HG03159 (cell line): ENCODE measurements around the gene ARHGEF28.

ENCODE experiments used
- ATAC-seq: cut with Tn5 transposase; IDR thresholded peaks from one replicate; pipeline ENCODE4 v1.9.1; 2021; ENCODE audit warnings: mild to moderate bottlenecking, moderate library complexity; ENCODE audit not compliant: unreplicated experiment

The ARHGEF28 gene

GRCh38 chr5:73954381-73954780 lies 328.4 kb downstream of the ARHGEF28 start:
- no peak for ATAC-seq

DNA sequence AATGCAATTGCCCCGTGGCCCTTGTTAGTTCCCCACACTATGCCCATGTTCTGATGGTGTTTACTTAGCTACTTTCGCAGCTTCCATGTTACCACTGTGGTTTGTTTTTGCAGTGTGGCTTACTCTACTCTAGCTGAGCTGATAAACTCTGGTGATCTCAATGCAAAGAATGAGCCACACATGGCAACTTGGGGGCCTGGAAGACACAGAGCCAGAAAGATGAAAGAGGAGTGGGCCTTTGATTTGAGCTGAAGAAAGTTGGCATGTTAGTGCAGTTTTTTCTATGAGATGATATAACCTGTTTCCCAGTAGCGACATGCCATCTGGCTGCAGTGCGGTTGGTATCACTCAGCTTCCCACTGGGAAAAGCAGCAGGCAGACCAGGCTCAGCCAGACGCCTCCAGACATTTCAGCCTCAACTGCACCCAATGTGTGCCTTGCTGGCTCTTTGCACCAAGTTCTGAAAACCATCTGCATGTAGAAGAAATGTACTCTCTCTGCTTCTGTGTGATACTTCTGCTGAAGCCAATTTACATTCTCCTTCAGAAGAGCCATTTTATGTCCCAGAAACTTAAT lies 329.4 kb downstream of the ARHGEF28 start:
- ATAC-seq = no peak

GRCh38 chr5:73957397-73958001 lies 331.5 kb downstream of the ARHGEF28 start:
- no peak for ATAC-seq

DNA sequence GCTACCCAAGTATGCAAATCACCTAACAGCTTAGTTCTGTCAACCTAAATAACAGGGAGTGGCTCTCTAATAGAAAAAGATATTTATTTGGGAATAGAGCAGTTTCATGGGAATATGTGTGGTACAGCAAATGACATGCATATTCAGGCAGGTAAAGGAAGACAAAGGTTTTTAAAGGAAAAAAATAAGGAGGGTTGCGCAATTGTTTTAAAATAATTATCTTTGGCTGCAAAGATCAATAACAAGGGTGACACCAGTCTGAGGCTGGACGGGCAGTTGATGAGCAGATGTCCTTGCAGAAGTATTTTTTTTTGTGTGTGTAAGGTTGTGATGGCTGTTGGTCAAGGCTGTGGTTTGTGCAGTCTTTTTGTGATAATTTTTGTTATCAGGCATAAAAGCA lies 332.0 kb downstream of the ARHGEF28 start:
- no peak for ATAC-seq

DNA sequence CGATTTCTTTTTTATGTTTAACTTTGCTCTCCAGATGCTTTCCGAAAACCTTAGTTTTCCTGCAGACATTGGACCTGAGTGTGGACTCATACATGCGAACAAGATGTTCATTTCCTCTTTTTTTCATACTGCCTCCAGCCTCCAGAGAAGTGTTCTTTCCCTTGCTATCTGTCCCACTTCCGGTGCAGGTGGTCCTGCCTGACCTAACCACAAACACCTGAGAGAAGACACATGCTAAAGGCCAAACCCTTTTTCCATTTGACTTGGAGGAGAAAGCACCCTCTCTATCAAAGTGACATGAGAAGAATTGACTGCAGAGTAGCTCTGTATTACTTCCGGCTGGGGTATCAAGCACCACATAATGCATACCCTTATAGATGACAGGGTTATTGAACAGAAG lies 334.0 kb downstream of the ARHGEF28 start:
- no peak for ATAC-seq

DNA sequence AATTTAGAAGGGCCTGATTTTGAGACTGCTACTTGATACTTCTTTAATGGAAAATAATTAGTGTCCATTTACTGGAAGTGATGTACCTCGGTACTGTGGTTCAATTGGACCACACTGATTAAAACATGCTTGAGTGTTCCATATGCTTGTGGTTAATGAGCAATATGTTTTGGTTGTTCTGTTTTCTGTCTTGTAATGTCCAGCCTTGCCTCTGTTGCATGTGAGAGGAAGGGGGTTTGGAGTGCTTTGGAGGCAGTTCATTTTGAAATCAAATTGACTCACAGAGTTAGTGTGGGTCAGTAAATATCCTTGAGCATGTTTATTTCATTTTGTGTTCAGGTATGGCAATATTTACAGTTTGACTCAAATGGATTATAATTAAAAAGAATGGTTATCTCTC lies 334.4 kb downstream of the ARHGEF28 start:
- no peak for ATAC-seq

DNA sequence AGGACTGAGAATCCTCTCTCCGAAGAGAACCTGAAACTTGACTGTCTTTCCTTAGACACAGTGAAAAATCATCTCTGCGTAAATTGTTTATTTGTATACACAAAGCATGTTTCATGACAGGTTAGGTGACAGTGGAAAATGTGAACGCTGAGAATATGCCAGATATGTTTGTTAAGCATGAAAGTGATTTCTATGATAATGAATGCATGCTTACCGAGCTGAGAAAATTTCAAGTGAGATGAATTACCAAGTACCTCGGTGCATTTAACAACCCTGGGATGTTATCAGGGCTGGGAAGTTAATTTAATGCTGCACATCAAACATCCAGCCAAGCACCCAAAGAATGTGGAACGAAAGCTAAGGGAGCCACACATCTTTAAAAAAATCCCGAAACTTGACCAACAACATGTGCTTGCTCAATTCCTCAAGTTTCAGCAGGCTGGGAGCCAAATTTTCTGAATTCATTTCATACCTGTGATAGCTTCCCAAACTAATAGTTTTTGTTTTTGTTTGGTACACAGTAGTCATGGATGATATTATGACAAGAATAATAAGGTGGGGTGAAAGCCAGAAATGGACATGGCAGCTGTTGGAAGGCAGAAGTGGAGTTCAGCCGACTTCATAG lies 336.9 kb downstream of the ARHGEF28 start:
- no peak for ATAC-seq

DNA sequence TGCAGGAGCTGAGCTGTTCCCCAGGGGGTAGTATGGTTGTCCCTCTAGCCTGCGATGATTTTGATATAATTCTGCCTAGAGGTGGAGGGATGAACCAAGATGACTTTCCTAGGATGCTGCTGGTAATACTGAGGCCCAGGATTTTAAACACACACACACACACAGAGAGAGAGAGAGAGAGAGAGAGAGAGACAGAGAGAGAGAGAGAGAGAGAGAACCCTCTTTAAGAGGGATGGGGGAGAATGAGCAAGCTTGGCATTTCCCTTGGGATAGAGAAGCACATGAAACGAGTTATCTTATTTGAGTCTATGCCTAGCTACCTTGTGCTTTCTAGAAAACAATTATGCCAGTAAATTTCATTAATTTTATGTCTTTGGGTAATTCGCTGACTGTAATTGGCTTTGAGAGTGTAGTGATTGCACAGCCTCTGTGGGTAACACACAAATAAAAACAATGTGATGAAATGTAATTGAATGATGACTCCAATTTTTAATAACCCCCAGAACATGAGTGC lies 338.4 kb downstream of the ARHGEF28 start:
- no peak for ATAC-seq

GRCh38 chr5:73966451-73966850 lies 340.5 kb downstream of the ARHGEF28 start:
- ATAC-seq = no peak

- no peak for ATAC-seq
Measured at GRCh38 chr5:73967347-73967746, 341.4 kb downstream of the ARHGEF28 start.

DNA sequence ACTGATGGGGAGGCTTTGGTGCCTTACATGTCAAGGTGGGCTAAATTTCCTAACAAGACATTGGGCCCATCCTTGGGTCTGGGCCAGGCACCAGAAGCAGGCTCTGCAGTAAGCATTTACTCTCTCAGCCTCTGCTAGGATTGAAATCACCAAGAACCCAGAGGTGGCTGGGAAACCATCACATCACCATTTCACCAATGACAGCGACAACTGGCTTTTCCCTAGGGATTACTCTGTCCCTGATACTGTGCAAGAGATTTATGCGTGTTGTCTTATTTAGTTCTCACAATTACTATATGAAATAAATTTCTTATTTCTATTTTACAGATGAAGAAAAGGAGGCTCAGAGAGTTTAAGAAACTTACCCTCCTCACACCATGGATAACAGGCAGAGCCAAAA lies 342.2 kb downstream of the ARHGEF28 start:
- no peak for ATAC-seq

DNA sequence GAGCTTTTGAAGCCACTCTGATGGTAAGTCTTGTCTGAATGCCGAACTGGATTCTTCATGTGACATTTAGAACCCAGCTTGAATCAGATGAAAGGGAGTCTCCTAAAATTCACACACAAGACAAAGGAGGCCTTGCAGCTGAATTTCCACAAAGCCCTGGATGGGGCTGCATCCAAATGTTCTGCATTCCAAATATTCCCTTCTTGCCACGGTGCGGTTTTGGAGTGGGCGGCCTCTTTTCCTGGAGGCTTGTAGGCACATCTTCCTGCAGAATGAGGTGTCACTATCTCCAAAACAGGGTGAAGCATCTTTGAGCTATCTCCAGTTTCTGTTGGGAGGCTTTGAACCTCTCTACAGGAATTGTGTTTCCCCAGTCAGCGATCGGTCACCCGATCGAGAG lies 342.7 kb downstream of the ARHGEF28 start:
- no peak for ATAC-seq

DNA sequence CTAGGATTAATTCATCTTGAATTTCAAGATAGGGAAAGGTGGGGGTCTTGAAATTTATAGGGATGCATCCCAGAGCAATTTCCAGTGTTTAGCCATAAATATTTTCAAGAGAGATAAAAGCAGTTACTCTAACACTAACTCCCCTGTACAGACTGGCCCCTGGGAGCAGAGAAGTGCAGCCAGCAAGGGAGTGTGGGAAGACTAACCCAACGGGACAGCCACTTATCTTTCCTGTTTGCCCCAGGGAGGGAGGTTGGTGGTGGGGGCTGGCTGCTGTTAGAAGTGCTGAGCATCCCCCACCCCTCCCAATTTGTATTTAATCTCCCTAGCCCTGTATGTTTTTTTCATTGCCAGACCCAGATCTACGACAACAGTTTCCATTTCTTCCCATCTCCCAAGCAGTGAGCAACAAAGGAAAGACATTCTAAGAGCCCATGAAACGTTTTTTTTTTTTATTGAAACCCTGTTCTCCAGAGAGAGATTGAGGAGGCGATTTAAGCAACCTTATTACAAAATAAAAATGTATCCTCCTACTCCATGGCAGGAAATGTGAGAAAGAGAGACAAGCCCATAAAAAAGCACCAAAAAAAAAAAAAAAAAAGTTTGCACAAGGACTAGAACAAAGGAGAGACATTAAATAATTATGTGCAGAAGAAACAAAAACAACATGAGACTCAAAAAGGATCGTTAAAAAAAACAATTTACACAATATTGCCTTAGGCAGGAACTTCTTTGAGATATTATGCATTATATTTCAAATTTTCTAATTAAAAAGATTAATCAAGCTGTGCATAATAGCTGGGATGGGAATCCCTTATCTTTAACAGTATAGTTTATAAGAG lies 343.4 kb downstream of the ARHGEF28 start:
- no peak for ATAC-seq

DNA sequence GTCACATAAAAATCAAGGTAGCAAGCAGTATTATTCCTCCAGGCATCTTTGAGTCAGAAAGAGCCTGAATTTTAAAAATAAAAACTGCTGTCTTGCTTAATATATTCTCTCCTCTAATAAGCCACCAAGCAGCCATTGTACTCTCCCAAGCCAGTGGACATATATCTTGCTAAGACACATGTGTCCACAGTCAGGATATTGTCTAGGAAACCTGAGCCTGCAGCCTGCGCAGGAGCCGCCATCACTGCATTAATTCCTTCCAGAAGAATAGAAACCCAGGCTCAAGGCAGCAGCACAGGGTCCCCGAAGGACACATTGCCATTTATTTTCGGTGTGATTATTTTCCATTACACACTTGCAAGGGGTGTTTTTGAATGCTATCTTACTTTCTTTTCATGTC lies 345.3 kb downstream of the ARHGEF28 start:
- no peak for ATAC-seq

GRCh38 chr5:73973135-73973534 lies 347.1 kb downstream of the ARHGEF28 start:
- no peak for ATAC-seq

GRCh38 chr5:73974871-73975360 lies 348.9 kb downstream of the ARHGEF28 start:
- no peak for ATAC-seq

DNA sequence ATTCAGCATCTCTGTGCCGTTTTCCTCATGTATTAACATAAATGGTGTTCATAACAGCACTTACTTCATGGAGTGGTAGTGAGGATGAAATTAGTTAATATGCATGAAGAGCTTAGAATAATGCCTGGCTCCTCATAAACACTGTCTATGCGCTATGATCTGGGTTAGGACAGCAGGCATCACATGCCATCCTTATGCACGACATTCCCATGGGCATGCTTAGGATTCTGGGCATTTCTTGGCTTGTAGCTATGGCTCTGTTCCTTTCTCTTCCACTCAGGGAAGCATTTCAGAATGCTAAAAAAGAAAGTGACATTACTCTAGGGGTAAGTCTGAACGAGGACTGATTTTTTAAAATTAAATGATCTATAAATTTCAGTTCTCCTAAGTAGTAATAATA lies 349.8 kb downstream of the ARHGEF28 start:
- ATAC-seq = no peak

DNA sequence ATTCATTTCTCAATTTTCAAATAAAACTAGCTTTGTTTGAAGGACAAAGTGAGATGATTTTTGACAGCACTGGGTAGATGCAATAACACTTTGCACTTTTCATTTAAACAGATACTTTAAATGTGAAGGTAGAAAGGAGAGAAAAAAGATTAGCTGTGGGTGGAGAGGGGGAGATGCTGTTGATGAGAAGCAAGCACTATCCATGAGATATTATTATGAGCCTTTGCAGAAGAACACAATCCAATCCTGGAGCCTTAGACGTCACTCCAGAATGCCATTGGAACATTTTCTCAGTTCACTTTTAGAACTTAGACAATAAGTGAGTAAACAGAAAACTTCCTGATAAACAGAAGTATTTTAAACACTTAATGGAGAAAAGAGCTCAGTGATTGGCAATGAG lies 351.1 kb downstream of the ARHGEF28 start:
- ATAC-seq = no peak

DNA sequence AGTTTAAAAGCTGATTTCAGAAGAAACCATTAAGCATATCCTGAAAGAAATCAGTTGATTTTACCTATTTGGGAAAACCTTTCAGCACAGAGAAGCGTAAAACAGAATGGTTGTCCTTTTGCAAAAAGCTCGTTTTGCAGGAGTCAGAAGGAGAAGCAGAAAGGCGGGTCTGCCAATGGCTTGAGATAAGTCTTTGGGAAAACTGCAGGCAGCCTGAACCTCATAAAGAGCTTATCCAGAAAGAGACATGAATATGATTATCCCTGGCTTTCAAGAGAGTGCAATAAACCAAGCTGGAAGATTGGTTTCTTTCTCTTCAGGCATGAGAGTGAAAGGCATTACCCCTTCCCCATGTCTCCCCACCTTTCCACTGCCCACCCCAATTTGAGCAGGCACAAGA lies 353.3 kb downstream of the ARHGEF28 start:
- ATAC-seq = no peak

GRCh38 chr5:73981704-73982103 lies 355.7 kb downstream of the ARHGEF28 start:
- ATAC-seq = no peak

GRCh38 chr5:73983644-73984043 lies 357.6 kb downstream of the ARHGEF28 start:
- ATAC-seq = no peak
